Measurements from ENCODE around the gene ZFP3.

- TF ChIP-seq POLR2A (IDR thresholded peaks at IDR 0.05) (no peak), CTCF (IDR thresholded peaks at IDR 0.05) (no peak)
These were observed 30.8 kb upstream of the ZFP3 start for GRCh38 chr17:5047446-5047845.
